Epithelial cell of esophagus (primary cell): ENCODE data around the gene DPP6.

Experiments used
- DNase-seq: peaks from one replicate; pipeline ENCODE4 v3.0.0; 2010; ENCODE audit warnings: low read depth
- H3K4me3 ChIP-seq: 2 replicates; pipeline ENCODE4 v1.5.1; 2011; ENCODE audit warnings: mild to moderate bottlenecking, low read length, control low read depth
- TF ChIP-seq, protein P1 (sequence below): IDR thresholded peaks from 2 replicates; pipeline ENCODE4 v1.5.1; 2011; ENCODE audit warnings: low read depth, mild to moderate bottlenecking, low read length, control low read depth, inconsistent platforms; ENCODE audit not compliant: insufficient read depth; ENCODE audit errors: missing control alignments

The DPP6 gene

DNA sequence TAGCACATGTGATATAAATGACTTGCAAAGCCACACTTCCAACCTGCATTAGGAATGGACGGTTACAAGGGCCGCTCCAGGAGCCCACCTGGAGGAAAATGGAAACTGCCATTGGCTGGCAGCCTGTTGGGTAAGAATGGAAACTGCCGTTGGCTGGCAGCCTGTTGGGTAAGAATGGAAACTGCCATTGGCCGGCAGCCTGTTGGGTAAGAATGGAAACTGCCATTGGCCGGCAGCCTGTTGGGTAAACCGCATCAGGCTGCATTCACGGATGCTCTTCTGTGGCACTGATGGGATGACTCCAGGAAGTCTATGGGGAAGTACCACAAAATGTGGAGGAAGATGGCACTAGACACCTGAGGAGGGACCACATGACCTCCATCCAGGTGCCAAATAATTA, 143.1 kb downstream of the DPP6 start:
- H3K4me3 ChIP-seq: no peak overlapping the region
- no peak for DNase-seq
- TF ChIP-seq, protein P1, sequence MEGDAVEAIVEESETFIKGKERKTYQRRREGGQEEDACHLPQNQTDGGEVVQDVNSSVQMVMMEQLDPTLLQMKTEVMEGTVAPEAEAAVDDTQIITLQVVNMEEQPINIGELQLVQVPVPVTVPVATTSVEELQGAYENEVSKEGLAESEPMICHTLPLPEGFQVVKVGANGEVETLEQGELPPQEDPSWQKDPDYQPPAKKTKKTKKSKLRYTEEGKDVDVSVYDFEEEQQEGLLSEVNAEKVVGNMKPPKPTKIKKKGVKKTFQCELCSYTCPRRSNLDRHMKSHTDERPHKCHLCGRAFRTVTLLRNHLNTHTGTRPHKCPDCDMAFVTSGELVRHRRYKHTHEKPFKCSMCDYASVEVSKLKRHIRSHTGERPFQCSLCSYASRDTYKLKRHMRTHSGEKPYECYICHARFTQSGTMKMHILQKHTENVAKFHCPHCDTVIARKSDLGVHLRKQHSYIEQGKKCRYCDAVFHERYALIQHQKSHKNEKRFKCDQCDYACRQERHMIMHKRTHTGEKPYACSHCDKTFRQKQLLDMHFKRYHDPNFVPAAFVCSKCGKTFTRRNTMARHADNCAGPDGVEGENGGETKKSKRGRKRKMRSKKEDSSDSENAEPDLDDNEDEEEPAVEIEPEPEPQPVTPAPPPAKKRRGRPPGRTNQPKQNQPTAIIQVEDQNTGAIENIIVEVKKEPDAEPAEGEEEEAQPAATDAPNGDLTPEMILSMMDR: no peak

DNA sequence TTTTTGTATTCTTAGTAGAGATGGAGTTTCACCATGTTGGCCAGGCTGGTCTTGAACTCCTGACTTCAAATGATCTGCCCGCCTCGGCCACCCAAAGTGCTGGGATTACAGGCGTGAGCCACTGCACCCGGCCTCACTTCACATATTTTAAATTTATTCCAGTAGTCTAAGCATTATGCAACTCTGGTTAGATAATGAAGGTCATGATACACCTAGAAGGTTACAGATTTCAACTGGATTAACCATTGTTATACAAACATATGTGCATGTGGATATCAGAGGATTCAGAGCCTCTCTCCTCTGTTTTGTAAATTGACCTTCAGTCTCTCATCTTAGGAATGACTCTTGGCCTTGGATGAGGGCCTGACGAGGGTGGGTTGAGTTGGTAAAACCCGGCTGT, 146.3 kb downstream of the DPP6 start:
- TF ChIP-seq, protein P1: no peak
- DNase-seq: no peak
- no peak overlapping the region for H3K4me3 ChIP-seq

DNA sequence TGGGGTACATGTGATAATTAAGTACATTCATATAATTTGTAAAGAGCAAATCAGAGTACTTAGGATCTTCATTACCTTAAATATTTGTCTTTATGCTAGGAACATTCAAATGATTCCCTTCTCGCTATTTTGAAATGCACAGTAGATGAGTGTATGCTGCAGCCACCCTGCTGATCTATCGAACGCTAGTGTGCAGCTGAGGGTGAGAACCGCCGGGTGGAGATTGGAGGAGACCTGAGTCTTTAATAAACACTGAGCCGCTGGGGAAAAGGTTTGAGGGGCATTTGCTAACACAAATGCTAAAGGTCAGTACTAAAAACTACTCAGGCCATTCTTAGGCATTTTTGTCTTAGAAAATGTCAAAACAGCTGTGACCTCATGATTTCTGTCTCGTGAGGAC, 148.0 kb downstream of the DPP6 start:
- no peak overlapping the region for H3K4me3 ChIP-seq
- TF ChIP-seq, protein P1: no peak
- no peak for DNase-seq

DNA sequence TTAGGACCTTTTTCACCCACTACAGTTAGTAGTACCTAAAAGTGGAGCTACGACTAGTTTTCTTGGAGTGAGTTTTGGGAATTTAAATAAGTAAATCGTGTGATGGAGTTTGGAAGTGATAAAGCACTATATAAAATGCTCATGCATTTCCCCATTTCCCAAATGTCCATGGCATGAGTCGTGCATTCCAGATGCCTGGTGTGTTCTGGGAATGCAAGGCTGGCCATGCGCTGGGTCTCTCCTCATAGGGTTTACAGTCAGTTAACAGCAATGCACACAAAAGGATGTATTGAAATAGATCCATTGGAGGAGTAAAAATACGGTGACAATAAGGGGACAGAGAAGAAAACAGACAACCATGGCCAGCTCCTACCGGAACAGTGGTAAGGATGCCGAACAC, 149.8 kb downstream of the DPP6 start:
- DNase-seq: no peak
- H3K4me3 ChIP-seq: no peak overlapping the region
- TF ChIP-seq, protein P1: no peak

DNA sequence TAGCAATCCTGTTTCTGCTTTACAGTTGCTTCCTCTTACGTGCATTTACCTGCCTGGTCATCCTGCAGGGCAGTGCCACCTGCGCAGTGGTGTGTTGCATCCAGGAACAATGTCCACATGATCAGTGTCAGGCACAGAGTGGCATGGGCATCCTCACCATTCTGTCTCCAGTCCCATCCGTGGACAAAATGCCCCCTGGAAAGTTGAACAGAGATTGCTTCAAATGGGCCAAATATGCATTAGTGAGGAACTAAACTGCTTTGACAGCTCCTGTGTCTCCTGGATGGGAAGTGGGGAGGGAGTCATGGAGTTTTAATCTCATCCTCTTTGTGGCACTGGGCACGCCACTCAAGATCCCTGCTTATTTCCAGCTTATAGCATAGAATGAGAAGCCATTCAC, 151.8 kb downstream of the DPP6 start:
- no peak overlapping the region for H3K4me3 ChIP-seq
- no peak for DNase-seq
- TF ChIP-seq, protein P1: no peak

DNA sequence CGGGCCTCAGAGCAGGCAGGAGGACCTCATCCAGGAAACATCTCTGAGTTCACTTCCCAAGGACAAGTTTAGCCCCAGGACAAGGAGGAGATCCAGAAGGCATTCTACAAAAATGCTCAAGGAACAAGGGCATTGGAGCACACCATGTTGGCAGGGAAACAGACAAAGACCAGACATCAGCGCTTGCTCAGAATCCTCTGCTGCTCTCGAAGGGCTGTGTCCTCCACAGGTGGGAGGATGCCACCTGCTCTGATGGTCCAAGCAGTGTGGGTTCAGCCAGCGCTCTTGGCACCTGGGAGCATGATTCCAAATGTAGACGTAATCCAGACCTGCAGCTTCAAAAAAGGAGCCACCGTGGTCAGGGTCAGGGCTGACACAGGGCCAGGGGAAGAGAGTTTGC, 160.7 kb downstream of the DPP6 start:
- no peak for DNase-seq
- no peak overlapping the region for H3K4me3 ChIP-seq
- TF ChIP-seq, protein P1: no peak

DNA sequence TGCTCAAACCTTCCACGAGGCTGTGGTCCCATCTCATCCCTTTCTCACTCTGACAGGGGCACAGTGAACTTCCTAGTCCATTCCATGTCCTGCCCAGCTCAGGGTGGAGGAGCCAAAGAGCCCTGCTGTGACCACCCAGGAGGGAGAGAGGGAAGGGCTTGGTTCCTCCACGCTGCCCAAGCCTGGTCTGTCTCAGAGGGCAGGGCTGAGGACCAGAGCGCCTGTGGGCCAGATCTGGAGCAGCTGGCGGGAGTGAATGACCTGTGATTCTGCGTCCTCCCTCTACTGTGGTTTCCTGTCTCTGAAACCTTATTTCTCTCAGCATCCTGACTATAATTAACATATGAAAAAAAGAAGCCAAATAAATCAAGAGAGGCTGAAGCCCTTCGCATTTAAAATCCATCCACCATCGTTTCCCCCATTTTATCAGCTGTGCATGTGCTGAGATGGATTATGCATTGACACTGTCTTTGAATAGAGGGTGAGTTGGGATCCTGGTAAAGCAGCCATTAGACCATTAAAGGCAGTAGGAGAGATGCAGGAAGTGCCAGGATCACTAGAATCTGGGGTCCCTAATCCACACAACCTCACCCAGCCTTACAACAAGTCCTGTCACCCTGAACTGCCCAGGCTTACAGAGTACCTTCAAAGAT, 165.6 kb downstream of the DPP6 start:
- H3K4me3 ChIP-seq: no peak overlapping the region
- DNase-seq: no peak
- TF ChIP-seq, protein P1: no peak
